Measurements from ENCODE around the gene SLC2A13.
"Not testable (repeated sequence)": the region's sequence is repeated elsewhere in the genome, so short reads cannot be mapped to it uniquely, and the experiment has no call there.

SLC2A13 gene

DNA sequence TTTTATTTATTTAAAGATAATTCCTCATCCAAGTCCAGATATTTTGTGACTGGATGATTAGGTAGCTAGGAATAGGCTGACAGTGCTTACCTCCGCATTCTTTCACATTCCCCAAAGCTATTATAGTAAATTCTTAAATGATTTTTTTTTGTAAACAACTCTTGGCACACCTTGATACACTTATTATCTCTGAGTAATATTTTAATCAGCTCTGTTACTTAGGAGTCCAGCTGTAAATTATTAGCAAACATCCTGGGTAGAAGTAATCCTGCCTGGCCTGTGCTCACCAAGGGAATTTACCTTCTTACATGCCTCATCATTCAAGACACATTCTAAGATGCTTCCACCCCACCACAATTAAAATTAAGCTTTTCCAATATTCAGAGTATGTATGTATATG, 186.1 kb downstream of the SLC2A13 start:
- Histone ChIP-seq H3K36me3 (ENCODE audit: insufficient read depth, low read depth, low read length) (no peaks in the 10 kb centered on the region), H3K9me3 (ENCODE audit: insufficient read depth, low read depth, low read length) (no peaks in the 10 kb centered on the region), H3K4me3 (ENCODE audit: low read length) (no peak overlapping the region), H3K9ac (ENCODE audit: low read depth, low read length) (no peak overlapping the region), H3K27ac (ENCODE audit: low read length) (no peak overlapping the region), H3K27me3 (ENCODE audit: insufficient read depth, low read length) (no peaks in the 10 kb centered on the region), H3K4me1 (ENCODE audit: insufficient read depth, low read length) (no peaks in the 10 kb centered on the region; the same call in none of the 2 replicates)

DNA sequence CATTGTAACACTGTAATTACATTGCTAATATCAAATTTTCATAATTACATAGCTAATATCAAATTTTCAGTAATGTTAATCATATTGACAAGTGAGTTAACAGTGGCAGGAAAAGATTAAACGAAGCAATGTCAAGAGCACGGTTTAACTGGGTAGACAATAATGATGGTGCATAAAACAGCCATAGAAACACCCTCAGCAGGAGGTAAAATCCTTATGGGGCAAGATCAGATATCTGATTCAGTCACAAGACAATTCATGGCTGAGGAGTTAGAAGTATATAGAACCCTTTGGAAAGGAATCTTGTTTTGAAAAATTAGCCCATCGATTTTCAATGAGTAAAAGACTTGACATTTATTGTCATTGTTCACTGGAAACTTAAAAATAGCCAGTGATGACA, 190.6 kb downstream of the SLC2A13 start:
- no peaks in the 10 kb centered on the region for H3K36me3 ChIP-seq (ENCODE audit: insufficient read depth, low read depth, low read length)
- H3K4me1 ChIP-seq (ENCODE audit: insufficient read depth, low read length) = no peaks in the 10 kb centered on the region; the same call in 1 of the 2 replicates
- no peak overlapping the region for H3K27ac ChIP-seq (ENCODE audit: low read length)
- H3K4me3 ChIP-seq (ENCODE audit: low read length) = no peak overlapping the region
- no peaks in the 10 kb centered on the region for H3K9me3 ChIP-seq (ENCODE audit: insufficient read depth, low read depth, low read length)
- no peaks in the 10 kb centered on the region for H3K27me3 ChIP-seq (ENCODE audit: insufficient read depth, low read length)
- no peak overlapping the region for H3K9ac ChIP-seq (ENCODE audit: low read depth, low read length)

DNA sequence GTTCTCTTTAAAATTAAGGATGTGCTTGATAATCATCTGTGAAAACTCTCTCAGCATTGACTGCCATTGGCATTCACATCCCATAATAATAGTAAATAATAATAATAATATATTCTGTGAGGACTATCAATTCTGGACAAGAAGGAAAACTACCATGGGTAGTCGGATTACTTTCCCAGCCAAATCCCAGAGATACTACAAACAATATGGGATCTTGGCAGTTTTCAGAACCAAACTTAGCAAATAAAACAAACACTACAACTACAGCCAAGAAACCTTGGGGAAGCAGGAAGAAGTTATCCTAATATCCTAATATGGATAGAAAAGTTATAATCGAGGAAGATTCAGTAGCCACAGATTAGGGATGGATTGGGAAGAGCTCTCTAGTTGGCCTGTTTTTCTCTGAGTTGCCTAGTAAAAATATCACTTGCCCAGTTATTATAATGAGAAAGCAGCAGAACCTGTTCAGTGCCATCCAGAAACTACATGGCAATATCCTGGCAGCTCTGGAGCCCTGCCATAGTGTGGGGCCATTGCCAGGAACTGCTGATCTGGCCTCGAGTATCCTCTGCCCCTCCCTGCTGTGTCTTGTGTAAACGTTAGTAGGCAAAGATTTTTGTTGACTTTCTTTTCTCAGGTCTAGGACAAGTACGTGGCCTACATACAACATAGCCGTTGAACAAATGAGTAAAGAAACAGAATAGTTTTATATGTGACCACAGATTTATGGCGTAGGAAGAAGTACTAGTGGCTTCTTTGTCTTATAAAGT, 193.5 kb downstream of the SLC2A13 start:
- Histone ChIP-seq H3K9me3 (ENCODE audit: insufficient read depth, low read depth, low read length) (no peaks in the 10 kb centered on the region), H3K27ac (ENCODE audit: low read length) (no peak overlapping the region), H3K36me3 (ENCODE audit: insufficient read depth, low read depth, low read length) (no peaks in the 10 kb centered on the region), H3K27me3 (ENCODE audit: insufficient read depth, low read length) (no peaks in the 10 kb centered on the region), H3K4me3 (ENCODE audit: low read length) (no peak overlapping the region), H3K4me1 (ENCODE audit: insufficient read depth, low read length) (no peaks in the 10 kb centered on the region; the same call in 1 of the 2 replicates), H3K9ac (ENCODE audit: low read depth, low read length) (no peak overlapping the region)

DNA sequence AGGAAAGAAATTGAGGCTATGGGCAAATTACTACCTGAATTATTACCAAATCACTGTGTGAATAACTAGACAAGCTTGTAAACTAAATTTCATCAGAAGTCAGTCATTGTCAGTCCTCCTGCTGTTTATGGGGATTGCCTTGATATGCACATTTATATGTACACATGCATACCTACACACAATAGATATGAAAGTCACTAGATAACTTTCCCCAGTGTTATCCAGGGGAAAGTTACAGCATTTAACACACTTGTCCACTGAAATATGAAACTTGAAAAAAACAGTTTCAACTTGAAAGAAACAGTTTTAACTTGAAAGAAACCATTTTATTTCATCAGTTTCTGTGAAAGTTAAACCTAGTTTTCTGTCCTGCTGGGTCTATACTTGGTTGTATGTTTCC, 199.6 kb downstream of the SLC2A13 start:
- Histone ChIP-seq H3K4me1 (ENCODE audit: insufficient read depth, low read length) (no peaks in the 10 kb centered on the region), H3K9ac (ENCODE audit: low read depth, low read length) (no peak overlapping the region), H3K4me3 (ENCODE audit: low read length) (no peak overlapping the region), H3K36me3 (ENCODE audit: insufficient read depth, low read depth, low read length) (no peaks in the 10 kb centered on the region), H3K9me3 (ENCODE audit: insufficient read depth, low read depth, low read length) (no peaks in the 10 kb centered on the region), H3K27ac (ENCODE audit: low read length) (no peak overlapping the region), H3K27me3 (ENCODE audit: insufficient read depth, low read length) (no peaks in the 10 kb centered on the region)

DNA sequence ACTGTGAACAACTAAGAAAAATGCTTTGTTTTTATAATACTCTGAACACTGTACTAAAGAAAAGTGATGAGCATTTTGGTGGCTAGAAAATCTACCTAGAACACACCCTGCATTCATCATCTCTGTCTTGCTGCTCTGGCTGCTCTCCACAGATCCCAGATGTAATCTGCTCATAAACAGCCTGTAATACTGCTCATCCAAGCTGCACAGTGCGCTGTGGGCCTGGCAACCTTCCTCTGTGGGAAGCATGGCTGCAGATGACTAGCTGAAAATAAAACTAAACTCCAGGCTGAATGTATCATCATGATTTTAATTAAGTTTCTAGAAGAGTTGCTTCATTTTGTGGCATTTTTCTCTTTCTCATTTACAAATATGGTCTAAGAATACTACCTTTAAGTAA, 200.7 kb downstream of the SLC2A13 start:
- Histone ChIP-seq H3K4me3 (ENCODE audit: low read length) (no peak overlapping the region), H3K27ac (ENCODE audit: low read length) (no peak overlapping the region)

DNA sequence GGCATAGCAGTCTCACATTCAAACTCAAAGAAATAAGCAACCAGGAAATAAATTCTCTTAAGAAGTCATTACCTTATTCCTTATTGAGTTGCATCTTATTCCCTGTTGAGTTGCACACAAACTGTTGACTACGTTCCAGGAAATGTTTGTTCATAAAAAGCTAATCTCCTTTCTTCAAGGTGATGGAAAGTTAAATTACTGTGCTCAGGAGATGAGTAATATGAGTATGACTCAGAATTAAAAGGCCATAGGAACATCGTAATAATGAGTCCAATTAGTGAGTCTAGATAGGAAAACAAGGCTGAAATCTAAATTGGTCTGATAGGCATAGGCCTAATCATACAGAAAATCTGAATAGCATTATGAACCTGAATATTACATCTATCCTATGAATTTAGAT, 203.1 kb downstream of the SLC2A13 start:
- Histone ChIP-seq H3K9ac (ENCODE audit: low read depth, low read length) (no peak overlapping the region), H3K27me3 (ENCODE audit: insufficient read depth, low read length) (no peaks in the 10 kb centered on the region), H3K36me3 (ENCODE audit: insufficient read depth, low read depth, low read length) (no peaks in the 10 kb centered on the region)

More for the DNA sequence above, 200.7 kb downstream of the SLC2A13 start:
- Histone ChIP-seq H3K9ac (ENCODE audit: low read depth, low read length) (no peak overlapping the region), H3K9me3 (ENCODE audit: insufficient read depth, low read depth, low read length) (no peaks in the 10 kb centered on the region), H3K27me3 (ENCODE audit: insufficient read depth, low read length) (no peaks in the 10 kb centered on the region), H3K36me3 (ENCODE audit: insufficient read depth, low read depth, low read length) (no peaks in the 10 kb centered on the region), H3K4me1 (ENCODE audit: insufficient read depth, low read length) (no peaks in the 10 kb centered on the region)

DNA sequence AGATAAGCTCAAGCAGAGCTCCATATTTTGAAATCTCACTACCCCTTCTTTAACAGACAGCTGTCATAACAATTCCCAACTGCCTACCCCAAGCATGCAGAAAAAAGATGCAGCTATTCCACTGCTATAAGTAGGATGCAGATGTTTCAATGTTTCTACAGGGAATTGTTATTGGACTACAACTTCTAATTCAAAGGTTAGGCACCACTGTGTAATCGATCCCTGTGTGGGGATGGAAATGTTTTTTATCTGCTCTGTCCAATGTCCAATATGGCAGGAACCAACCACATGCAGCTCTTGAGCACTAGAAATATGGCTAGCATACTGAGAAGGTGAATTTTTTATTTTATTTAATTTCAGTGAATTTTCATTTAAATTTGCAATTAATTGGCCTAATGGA, 208.6 kb downstream of the SLC2A13 start:
- H3K4me1 ChIP-seq (ENCODE audit: insufficient read depth, low read length) = no peaks in the 10 kb centered on the region
- no peak overlapping the region for H3K27ac ChIP-seq (ENCODE audit: low read length)
- H3K9me3 ChIP-seq (ENCODE audit: insufficient read depth, low read depth, low read length) = peaks cover 5% of the 10 kb centered on the region
- no peak overlapping the region for H3K9ac ChIP-seq (ENCODE audit: low read depth, low read length)
- no peaks in the 10 kb centered on the region for H3K27me3 ChIP-seq (ENCODE audit: insufficient read depth, low read length)
- no peak overlapping the region for H3K4me3 ChIP-seq (ENCODE audit: low read length)
- no peaks in the 10 kb centered on the region for H3K36me3 ChIP-seq (ENCODE audit: insufficient read depth, low read depth, low read length)

More for the DNA sequence above, 203.1 kb downstream of the SLC2A13 start:
- H3K4me3 ChIP-seq (ENCODE audit: low read length) = no peak overlapping the region
- no peak overlapping the region for H3K27ac ChIP-seq (ENCODE audit: low read length)
- no peaks in the 10 kb centered on the region for H3K9me3 ChIP-seq (ENCODE audit: insufficient read depth, low read depth, low read length)
- no peaks in the 10 kb centered on the region for H3K4me1 ChIP-seq (ENCODE audit: insufficient read depth, low read length)

DNA sequence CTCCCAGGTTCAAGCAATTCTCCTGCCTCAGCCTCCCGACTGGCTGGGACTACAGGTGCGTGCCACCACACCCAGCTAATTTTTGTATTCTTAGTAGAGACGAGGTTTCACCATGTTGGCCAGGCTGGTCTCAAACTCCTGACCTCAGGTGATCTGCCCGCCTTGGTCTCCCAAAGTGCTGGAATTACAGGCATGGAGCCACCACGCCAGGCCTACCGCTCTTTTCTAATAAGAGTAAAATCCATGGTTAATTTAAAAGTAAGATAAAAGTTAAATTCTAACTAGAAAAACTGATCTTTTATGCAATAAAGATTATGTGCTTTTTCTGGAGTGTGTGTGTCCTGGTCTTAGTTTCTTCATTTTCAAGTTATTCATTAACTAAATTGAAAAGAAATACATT, 212.5 kb downstream of the SLC2A13 start:
- H3K36me3 ChIP-seq (ENCODE audit: insufficient read depth, low read depth, low read length); H3K4me1 ChIP-seq (ENCODE audit: insufficient read depth, low read length); H3K4me3 ChIP-seq (ENCODE audit: low read length); H3K9me3 ChIP-seq (ENCODE audit: insufficient read depth, low read depth, low read length); H3K27ac ChIP-seq (ENCODE audit: low read length); H3K27me3 ChIP-seq (ENCODE audit: insufficient read depth, low read length); H3K9ac ChIP-seq (ENCODE audit: low read depth, low read length): not testable (repeated sequence)

DNA sequence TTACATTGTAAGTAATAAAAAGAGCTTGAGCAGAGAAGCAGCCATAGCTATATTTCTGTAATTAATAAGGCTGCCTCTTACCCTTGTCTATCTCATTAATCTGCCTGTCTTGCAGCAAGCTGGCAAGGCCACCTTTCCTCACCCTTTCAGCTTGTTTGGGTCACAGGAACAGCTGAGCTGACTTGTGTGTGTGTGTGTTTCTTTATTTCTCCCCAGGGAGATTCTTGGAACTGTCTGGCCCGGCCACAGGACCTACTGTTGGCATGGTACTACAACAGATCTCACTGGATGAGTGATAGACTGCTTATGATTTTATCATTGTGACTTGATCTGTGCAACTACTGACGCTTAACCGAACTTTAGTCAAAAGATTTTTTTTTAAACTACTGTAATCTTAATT, 213.7 kb downstream of the SLC2A13 start:
- H3K9ac ChIP-seq (ENCODE audit: low read depth, low read length) = no peak overlapping the region
- no peaks in the 10 kb centered on the region for H3K36me3 ChIP-seq (ENCODE audit: insufficient read depth, low read depth, low read length)
- no peak overlapping the region for H3K4me3 ChIP-seq (ENCODE audit: low read length)
- peaks cover 2% of the 10 kb centered on the region; the same call in 1 of the 2 replicates for H3K4me1 ChIP-seq (ENCODE audit: insufficient read depth, low read length)
- H3K27me3 ChIP-seq (ENCODE audit: insufficient read depth, low read length) = no peaks in the 10 kb centered on the region
- H3K27ac ChIP-seq (ENCODE audit: low read length) = no peak overlapping the region
- peaks cover 5% of the 10 kb centered on the region for H3K9me3 ChIP-seq (ENCODE audit: insufficient read depth, low read depth, low read length)

DNA sequence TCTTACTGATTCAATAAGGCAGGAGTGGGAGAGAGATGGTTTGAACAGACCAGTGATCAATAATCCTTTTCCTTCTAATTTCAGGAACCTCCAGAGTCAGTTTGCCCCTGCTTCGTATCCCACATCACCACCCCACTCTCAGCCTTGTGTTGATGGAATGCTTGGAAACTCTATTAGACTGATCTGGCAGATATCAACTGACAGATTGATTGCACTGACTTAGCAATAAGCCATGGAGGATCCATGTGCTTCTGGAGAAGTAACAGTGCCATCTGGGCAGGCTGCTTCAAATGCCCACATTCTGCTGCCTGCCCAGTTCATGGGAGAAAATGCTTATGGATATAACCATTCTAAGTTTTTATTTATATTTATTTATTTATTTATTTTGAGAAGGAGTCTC, 218.0 kb downstream of the SLC2A13 start:
- Histone ChIP-seq H3K4me3 (ENCODE audit: low read length) (no peak overlapping the region), H3K9me3 (ENCODE audit: insufficient read depth, low read depth, low read length) (no peaks in the 10 kb centered on the region), H3K27ac (ENCODE audit: low read length) (no peak overlapping the region), H3K36me3 (ENCODE audit: insufficient read depth, low read depth, low read length) (no peaks in the 10 kb centered on the region), H3K27me3 (ENCODE audit: insufficient read depth, low read length) (no peaks in the 10 kb centered on the region), H3K9ac (ENCODE audit: low read depth, low read length) (no peak overlapping the region), H3K4me1 (ENCODE audit: insufficient read depth, low read length) (peaks cover 9% of the 10 kb centered on the region; the same call in 1 of the 2 replicates)

DNA sequence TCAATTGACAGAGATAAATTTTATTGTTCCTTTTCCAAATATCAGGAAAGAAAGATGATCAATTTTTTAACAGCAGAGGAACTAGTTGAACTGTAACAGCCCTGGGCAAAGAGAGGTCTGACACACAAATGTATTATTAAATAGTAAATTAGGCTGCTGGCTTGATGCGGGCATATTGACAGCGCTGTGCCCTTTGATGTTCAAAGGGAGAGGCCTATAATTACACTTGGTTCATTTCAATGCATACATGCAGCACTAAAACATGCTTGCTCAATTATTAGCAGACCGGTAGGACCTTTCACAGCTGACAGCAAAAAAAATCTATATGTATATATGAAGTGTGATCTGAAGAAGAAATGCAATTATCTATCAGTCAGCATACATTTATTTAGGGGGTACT, 219.8 kb downstream of the SLC2A13 start:
- Histone ChIP-seq H3K9me3 (ENCODE audit: insufficient read depth, low read depth, low read length) (no peaks in the 10 kb centered on the region), H3K9ac (ENCODE audit: low read depth, low read length) (no peak overlapping the region), H3K27me3 (ENCODE audit: insufficient read depth, low read length) (no peaks in the 10 kb centered on the region), H3K27ac (ENCODE audit: low read length) (no peak overlapping the region), H3K36me3 (ENCODE audit: insufficient read depth, low read depth, low read length) (no peaks in the 10 kb centered on the region), H3K4me1 (ENCODE audit: insufficient read depth, low read length) (peaks cover 9% of the 10 kb centered on the region; the same call in 1 of the 2 replicates), H3K4me3 (ENCODE audit: low read length) (no peak overlapping the region)

DNA sequence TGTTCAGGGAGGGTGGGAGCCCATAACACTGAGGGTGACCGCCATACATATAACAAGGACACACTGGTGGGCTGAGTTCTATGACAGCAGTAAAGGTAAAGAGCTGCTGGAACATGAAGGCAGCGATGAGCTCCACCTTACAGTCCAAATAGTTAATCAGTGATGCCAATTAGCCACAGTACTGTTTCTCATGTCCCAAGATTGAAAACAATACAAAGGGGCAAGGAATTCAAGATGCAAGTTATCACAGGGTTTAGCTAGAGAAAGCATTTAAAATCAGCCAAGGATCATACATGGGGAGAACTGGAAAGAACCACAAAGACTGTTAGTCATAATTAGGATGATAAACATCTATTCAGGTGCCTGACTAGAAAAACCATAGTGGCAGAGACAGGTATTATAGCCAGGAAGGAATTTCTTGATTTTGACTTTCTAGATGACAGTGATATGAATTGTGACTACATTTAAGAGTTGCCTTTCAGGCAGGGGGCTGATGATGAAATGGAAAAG, 221.2 kb downstream of the SLC2A13 start:
- Histone ChIP-seq H3K27ac (ENCODE audit: low read length) (no peak overlapping the region), H3K9ac (ENCODE audit: low read depth, low read length) (no peak overlapping the region), H3K27me3 (ENCODE audit: insufficient read depth, low read length) (no peaks in the 10 kb centered on the region), H3K4me3 (ENCODE audit: low read length) (no peak overlapping the region), H3K4me1 (ENCODE audit: insufficient read depth, low read length) (peaks cover 9% of the 10 kb centered on the region; the same call in 1 of the 2 replicates), H3K36me3 (ENCODE audit: insufficient read depth, low read depth, low read length) (peaks cover 3% of the 10 kb centered on the region), H3K9me3 (ENCODE audit: insufficient read depth, low read depth, low read length) (peaks cover 4% of the 10 kb centered on the region)

Measured in iPS-20b (cell line).